ENCODE data around the gene ZNF594. TPM values are rescaled to one million over a fixed set of nuclear protein-coding genes. Genes with fewer than 3 reads are reported as not detected.

ZNF594 gene
- total RNA-seq, 1 experiment from 2014 or later, result 1.7 TPM

DNA sequence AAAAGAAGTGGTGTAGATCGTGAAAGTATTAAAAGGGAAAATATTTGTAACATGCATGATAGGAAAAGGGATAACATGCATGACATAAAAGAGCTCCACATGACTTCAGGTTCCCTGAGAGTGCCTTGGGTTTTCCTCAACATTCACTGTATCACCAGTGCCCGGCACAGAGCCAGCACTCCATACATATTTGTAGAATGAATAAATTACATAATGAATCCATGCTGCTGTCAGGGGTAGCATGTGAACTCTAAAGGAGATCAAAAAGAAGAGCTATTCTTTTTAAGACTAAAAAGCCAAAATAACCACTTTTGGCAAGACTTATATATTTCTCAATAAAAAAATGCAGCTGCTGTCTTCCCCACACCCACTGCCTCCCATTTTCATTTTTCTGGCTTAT is 2.7 kb upstream of the ZNF594 start:
- no TSS peak for BruUV-seq (replicated peaks)
- POLR2A ChIA-PET (ENCODE audit: unreplicated experiment), result no interaction called here

DNA sequence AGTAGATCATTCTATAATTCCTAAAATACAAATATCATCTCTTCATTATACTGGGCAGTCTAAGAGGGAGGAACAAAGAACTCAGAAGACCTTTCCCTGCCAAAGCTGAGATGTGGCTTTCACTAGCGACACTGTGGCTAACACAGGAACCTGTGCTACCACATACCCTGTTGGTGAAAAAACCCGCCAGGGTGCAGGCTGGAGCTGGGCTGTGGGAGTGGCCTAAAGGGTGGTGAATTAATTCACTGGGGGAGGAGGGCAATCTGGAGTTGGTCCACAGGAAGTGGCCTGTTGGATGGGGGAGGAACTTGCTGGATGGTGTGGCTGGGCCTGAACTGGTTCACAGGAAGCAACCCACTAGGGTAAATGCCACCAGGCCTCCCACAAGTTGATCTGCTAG is 7.4 kb downstream of the ZNF594 start:
- DNase-seq (no peak), ATAC-seq (no peak)
- TF ChIP-seq EZH2phosphoT487 (IDR thresholded peaks at IDR 0.05; ENCODE audit: borderline replicate concordance, low read length), result no peak
- TF ChIP-seq, protein P1, sequence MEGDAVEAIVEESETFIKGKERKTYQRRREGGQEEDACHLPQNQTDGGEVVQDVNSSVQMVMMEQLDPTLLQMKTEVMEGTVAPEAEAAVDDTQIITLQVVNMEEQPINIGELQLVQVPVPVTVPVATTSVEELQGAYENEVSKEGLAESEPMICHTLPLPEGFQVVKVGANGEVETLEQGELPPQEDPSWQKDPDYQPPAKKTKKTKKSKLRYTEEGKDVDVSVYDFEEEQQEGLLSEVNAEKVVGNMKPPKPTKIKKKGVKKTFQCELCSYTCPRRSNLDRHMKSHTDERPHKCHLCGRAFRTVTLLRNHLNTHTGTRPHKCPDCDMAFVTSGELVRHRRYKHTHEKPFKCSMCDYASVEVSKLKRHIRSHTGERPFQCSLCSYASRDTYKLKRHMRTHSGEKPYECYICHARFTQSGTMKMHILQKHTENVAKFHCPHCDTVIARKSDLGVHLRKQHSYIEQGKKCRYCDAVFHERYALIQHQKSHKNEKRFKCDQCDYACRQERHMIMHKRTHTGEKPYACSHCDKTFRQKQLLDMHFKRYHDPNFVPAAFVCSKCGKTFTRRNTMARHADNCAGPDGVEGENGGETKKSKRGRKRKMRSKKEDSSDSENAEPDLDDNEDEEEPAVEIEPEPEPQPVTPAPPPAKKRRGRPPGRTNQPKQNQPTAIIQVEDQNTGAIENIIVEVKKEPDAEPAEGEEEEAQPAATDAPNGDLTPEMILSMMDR (conservative IDR thresholded peaks at IDR 0.05; ENCODE audit: low read depth, low read length), result no peak
- TF ChIP-seq EZH2 (IDR thresholded peaks at IDR 0.05; ENCODE audit: low read length, unreplicated experiment), result no peak
- H3K9me2 ChIP-seq (replicated peaks; ENCODE audit: low read length), result no peaks in the 10 kb centered on the region
- intact Hi-C loops (cut with micrococcal nuclease), result no loop called here
- POLR2A ChIA-PET (ENCODE audit: unreplicated experiment), result no interaction called here
- no TSS peak for BruUV-seq (replicated peaks)
- peaks cover 38% of the 10 kb centered on the region for H3K9me3 ChIP-seq (ENCODE audit: low read length)
- H3F3A ChIP-seq (ENCODE audit: low read length, unreplicated experiment), result no peaks in the 10 kb centered on the region
- no peak overlapping the region for H3K4me3 ChIP-seq (ENCODE audit: low read length)
- H3K27ac ChIP-seq (ENCODE audit: low read length), result no peak overlapping the region
- H3K36me3 ChIP-seq (ENCODE audit: low read depth, low read length), result peaks cover 48% of the 10 kb centered on the region
- H3K4me1 ChIP-seq (ENCODE audit: insufficient read depth, low read length), result no peaks in the 10 kb centered on the region
- H2AFZ ChIP-seq (ENCODE audit: low read length), result no peak overlapping the region
- CTCF ChIA-PET, result no interaction called here
- no peaks in the 10 kb centered on the region for H4K20me1 ChIP-seq (ENCODE audit: low read length)
- H3K27me3 ChIP-seq (ENCODE audit: low read length), result no peaks in the 10 kb centered on the region
- no peak overlapping the region for H3K9ac ChIP-seq (ENCODE audit: low read length)
- H3K4me2 ChIP-seq (ENCODE audit: low read length), result no peak overlapping the region
- H3K79me2 ChIP-seq (ENCODE audit: low read length), result no peaks in the 10 kb centered on the region

More for the DNA sequence above, 2.7 kb upstream of the ZNF594 start:
- no peak overlapping the region for H3K4me2 ChIP-seq (ENCODE audit: low read length)
- H3K79me2 ChIP-seq (ENCODE audit: low read length), result peaks cover 21% of the 10 kb centered on the region
- no peaks in the 10 kb centered on the region for H3K9me3 ChIP-seq (ENCODE audit: low read length)
- no peaks in the 10 kb centered on the region for H3F3A ChIP-seq (ENCODE audit: low read length, unreplicated experiment)
- DNase-seq, result no peak
- intact Hi-C loops (cut with micrococcal nuclease), result no loop called here
- H3K27ac ChIP-seq (ENCODE audit: low read length), result no peak overlapping the region
- no peak overlapping the region for H3K9ac ChIP-seq (ENCODE audit: low read length)
- H3K27me3 ChIP-seq (ENCODE audit: low read length), result no peaks in the 10 kb centered on the region
- TF ChIP-seq EZH2phosphoT487 (IDR thresholded peaks at IDR 0.05; ENCODE audit: borderline replicate concordance, low read length) (no peak), EZH2 (IDR thresholded peaks at IDR 0.05; ENCODE audit: low read length, unreplicated experiment) (no peak)
- TF ChIP-seq, protein P1 (conservative IDR thresholded peaks at IDR 0.05; ENCODE audit: low read depth, low read length), result no peak
- H4K20me1 ChIP-seq (ENCODE audit: low read length), result no peaks in the 10 kb centered on the region
- H3K9me2 ChIP-seq (replicated peaks; ENCODE audit: low read length), result no peaks in the 10 kb centered on the region
- H3K36me3 ChIP-seq (ENCODE audit: low read depth, low read length), result peaks cover 12% of the 10 kb centered on the region
- ATAC-seq, result no peak
- H2AFZ ChIP-seq (ENCODE audit: low read length), result no peak overlapping the region
- peaks cover 7% of the 10 kb centered on the region; the same call in 1 of the 2 replicates for H3K4me1 ChIP-seq (ENCODE audit: insufficient read depth, low read length)
- CTCF ChIA-PET, result no interaction called here
- H3K4me3 ChIP-seq (ENCODE audit: low read length), result no peak overlapping the region

DNA sequence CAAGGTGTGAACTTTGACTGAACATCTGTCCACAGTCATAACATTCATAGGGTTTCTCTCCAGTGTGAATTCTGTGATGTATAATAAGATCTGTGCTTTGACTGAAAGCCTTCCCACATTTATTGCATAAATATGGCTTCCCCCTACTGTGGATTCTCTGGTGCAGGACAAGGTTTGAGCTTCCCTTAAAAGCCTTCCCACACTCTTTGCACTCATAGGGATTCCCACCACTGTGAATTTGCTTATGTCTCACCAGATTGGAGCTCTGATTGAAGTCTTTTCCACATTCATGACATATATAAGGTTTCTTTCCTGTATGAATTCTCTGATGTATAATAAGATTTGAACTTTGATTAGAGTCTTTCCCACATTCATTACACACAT is 8.3 kb downstream of the ZNF594 start:
- H3K9me3 ChIP-seq (ENCODE audit: low read length), result peaks cover 38% of the 10 kb centered on the region
- no peak overlapping the region for H3K4me3 ChIP-seq (ENCODE audit: low read length)
- DNase-seq (no peak), ATAC-seq (no peak)
- CTCF ChIA-PET, result no interaction called here
- no peaks in the 10 kb centered on the region for H3K79me2 ChIP-seq (ENCODE audit: low read length)
- H3K4me1 ChIP-seq (ENCODE audit: insufficient read depth, low read length), result no peaks in the 10 kb centered on the region
- BruUV-seq (replicated peaks), result no TSS peak
- no peaks in the 10 kb centered on the region for H3K9me2 ChIP-seq (replicated peaks; ENCODE audit: low read length)
- no peak overlapping the region for H2AFZ ChIP-seq (ENCODE audit: low read length)
- no peaks in the 10 kb centered on the region for H3F3A ChIP-seq (ENCODE audit: low read length, unreplicated experiment)
- H3K27me3 ChIP-seq (ENCODE audit: low read length), result no peaks in the 10 kb centered on the region
- H3K36me3 ChIP-seq (ENCODE audit: low read depth, low read length), result peaks cover 46% of the 10 kb centered on the region
- H3K4me2 ChIP-seq (ENCODE audit: low read length), result no peak overlapping the region
- POLR2A ChIA-PET (ENCODE audit: unreplicated experiment), result no interaction called here
- no peaks in the 10 kb centered on the region for H4K20me1 ChIP-seq (ENCODE audit: low read length)
- H3K27ac ChIP-seq (ENCODE audit: low read length), result no peak overlapping the region
- no peak overlapping the region for H3K9ac ChIP-seq (ENCODE audit: low read length)
- TF ChIP-seq, protein P1 (conservative IDR thresholded peaks at IDR 0.05; ENCODE audit: low read depth, low read length), result no peak
- TF ChIP-seq EZH2phosphoT487 (IDR thresholded peaks at IDR 0.05; ENCODE audit: borderline replicate concordance, low read length) (no peak), EZH2 (IDR thresholded peaks at IDR 0.05; ENCODE audit: low read length, unreplicated experiment) (no peak)
- intact Hi-C loops (cut with micrococcal nuclease), result no loop called here
